Raji (cell line): ENCODE results near the gene C20orf141.

Experiments
- POLR2A ChIP-seq: IDR thresholded peaks from 2 replicates; pipeline ENCODE4 v1.6.1; 2011; ENCODE audit warnings: low read depth, low read length, control low read depth; ENCODE audit not compliant: insufficient read depth

Gene C20orf141, protein sequence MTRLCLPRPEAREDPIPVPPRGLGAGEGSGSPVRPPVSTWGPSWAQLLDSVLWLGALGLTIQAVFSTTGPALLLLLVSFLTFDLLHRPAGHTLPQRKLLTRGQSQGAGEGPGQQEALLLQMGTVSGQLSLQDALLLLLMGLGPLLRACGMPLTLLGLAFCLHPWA

DNA sequence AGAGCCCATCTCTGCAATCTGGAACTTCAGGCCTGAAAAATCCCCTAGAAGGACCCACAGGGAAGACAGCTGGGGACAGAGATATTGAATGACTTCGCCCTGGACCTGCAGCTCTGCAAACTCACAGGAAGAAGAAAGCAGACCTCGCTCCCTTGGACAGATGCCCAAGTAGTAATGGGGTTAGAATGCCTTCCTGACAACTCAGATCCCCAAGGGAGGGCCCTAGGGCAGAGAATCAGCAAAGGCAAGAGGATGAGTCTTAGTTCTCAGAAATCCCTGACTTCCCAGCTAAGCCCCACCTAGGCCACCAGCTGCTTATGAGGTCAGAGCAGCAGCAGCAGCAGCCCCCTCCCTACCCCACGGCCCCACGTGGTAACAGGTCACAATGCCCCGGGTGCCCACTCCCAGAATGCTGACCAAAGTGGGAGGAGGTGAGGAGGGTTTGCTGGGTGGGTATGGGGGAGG, at the start of gene C20orf141:
Gene C20orf141, plus strand, starts transcription at position 401 of the 465 bp plus-strand sequence. CDS start 198 bp downstream, outside the sequence.
- no peak for TF ChIP-seq POLR2A

DNA sequence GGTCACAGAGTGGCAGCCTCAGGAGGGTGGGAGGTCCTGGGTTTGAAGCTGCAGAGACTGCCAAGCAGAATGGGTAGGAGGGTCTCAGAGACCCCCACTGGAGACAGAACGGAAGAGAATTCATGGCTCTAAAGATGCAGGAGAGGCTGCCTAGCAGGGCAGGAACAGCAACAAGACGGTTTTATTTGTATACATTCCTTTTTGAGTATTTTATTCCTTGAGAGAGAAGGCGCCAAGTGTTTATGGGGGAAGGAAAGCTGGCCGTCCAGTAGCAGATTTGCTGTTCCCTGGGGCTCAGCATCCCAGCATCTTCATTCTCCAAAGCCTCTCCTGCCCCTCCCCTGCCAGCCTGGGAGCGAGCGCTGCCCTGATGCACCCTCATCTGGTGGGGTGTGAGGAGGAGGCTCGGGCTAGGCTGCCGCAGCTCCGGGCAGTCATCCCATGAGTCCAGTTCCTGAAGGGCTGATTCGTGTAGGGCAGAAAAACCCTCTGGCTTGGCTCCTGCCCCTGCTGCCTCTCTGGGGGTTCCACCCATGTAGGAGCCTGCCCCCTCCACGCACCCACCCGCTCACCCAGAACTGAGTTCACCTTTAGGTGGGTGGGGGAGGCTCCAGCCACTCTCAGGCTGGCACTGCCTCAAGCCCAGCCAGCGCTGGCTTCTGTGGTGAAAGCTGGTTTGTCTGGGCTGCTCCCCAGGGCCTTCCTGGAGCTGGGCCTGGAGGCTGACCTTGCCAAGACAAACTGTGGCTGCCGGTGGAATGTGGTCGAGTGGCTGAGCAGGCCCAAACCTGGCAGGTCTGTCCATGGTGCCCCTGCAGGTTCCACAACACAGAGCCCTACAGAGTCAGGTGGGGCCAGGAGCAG, 46.8 kb upstream of the C20orf141 start:
- no peak for TF ChIP-seq POLR2A

DNA sequence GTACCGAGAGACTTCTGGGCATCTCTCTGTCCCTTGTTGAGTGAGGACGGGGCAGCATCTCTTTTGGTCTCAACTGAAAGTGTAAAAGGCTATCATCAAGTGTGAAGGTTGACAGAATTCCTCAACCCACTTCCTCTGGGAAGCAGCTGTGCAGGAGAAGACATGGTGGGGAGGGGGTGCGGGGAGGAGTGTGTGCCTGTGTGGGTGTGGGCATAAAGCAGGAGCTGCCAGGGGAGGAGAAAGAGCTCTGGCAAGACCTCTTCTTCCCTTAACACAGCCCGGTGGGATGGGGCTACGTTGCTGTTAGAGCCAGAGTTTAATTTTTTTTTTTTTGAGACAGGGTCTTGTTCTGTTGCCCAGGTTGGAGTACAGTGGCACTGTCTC, 46.2 kb upstream of the C20orf141 start:
- no peak for TF ChIP-seq POLR2A

DNA sequence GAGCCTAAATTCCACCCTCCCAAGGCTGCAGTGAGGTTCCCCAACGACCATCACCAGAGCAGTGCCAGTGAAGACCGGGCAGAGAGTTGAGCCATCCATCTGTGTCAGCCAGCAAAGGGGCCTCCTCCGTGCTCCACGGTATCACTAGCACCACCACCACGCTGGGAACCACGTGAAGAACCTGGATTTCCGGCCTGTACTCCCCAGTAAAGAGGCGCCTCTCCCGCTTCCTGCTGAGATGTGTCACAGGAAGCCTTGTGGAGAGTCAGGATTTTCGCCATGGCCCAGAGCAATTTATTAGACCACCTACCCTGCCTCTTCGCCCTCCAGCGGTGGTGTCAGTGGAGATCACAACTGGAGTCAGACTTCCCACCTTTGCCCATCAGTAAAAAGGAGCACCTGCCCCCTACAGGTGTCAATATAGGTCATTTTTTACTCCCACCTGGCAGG, 43.1 kb upstream of the C20orf141 start:
- TF ChIP-seq POLR2A, result no peak

DNA sequence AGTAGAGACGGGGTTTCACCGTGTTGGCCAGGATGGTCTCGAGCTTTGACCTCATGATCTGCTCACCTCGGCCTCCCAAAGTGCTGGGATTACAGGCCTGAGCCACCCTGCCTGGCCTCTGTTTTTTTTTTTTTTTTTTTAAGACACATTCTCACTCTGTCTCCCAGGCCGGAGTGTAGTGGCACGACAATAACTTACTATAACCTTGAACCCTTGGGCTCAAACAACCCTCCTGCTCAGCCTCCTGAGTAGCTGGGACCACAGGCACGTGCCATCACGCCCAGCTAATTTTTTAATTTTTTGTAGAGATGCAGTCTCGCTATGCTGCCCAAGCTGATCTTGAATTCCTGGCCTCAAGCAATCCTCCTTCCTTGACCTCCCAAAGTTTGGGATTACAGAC, 41.0 kb upstream of the C20orf141 start:
- no peak for TF ChIP-seq POLR2A

DNA sequence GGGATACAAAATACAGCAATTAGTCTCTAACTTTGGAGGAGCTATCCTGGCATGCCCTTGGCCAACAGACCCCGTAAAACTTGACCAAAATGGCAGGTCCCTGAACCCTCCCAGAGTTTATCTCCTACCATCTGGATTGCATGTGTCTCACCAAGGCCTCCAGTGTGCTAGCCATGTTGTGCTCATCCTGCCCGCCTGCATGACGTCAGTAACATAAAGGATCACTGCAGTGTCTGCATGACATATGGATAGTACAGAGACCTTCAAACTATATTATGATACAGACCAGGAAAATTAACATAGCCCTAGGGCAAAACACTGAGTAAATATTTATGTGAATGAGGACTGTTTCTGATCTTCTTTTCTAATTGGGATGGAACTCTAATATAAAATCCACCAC, 39.6 kb upstream of the C20orf141 start:
- TF ChIP-seq POLR2A, result no peak

DNA sequence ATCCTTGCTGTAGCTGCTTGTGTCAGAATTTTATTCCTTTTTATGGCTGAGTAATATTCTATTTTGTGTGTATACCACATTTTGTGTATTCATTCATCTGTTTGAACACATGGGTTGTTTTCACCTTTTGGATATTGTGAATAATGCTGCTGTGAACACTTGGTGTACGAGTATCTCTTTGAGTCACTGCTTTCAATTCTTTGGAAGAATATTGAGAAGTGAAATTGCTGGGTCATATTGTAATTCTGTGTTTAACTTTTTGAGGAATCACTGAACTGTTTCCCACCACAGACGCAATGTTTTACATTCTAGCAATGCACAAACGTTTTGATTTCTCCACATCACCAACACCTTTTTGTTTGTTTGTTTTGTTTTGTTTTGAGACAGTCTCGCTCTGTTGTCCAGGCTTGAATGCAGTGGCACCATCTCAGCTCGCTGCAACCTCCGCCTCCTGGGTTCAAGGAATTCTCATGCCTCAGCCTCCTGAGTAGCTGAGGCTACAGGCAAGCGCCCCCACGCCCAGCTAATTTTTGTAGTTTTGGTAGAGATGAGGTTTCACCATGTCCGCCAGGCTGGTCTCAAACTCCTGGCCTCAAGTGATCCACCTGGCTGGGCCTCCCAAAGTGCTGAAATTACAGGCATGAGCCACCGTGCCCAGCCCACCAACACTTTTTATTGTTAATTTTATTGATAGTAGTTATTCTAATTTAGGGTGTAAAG, 36.0 kb upstream of the C20orf141 start:
- TF ChIP-seq POLR2A, result no peak

DNA sequence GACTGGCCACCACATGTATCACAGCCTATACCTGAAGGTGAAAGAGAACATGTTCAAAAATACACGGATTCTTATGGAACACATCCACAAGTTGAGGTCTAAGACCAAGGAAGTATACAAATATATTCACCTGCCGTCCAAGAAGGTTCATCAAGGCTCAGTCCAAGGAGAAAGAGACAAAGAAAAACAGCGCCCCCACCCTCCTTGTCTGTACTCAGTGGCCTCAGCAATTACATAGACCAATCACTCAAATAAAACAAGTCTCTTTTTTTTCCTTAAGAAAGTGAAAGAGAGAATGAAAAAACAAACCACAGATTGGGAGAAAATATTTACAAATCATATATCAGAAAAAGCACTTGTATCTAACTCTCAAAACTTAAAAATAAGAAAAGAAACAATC, 33.8 kb upstream of the C20orf141 start:
- no peak for TF ChIP-seq POLR2A

DNA sequence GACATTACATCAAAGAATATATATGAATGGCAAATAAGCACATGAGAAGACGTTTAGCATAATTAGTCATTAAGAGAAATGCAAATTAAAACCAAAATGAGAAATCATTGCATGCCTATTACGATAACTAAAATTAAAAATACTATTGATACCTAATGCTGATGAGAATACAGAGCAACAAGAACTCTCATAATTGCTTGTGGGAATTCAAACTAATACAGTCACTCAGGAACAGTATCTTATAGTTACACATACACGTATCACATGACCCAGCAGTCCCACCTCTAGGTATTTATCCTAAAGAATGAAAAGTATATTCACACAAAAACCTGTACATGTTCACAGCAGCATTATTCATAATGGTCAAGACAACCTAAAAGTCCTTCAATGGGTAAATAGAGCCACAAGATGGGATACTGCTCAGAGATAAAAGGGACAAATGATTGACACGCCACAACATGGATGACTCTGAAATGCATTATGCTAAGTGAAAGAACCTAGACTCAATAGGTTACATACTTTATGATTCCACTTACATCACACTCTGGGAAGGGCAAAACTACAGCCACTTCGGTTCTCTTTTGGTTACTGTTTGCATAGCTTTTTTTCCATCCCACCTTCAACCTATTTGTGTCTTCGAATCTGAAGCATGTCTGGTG, 30.8 kb upstream of the C20orf141 start:
- no peak for TF ChIP-seq POLR2A

DNA sequence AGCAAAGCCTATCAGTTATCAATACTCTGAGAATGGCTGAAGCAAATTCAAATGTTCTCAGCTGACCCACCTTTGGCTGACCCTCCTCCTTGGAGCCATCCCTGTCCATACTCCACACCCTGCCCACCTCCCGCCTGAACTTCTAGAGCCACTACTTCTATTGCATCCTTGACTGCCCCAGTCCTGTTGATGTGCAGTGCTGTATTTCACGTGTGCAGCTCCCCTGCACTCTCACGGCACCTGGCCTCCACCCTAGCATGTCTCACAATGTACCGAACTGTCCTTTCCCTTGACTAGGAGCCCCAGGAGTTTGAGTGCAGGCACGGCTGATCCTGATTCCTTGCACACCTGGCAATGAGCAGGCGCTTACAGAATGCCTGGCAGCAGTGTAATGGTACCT, 21.3 kb upstream of the C20orf141 start:
- no peak for TF ChIP-seq POLR2A

DNA sequence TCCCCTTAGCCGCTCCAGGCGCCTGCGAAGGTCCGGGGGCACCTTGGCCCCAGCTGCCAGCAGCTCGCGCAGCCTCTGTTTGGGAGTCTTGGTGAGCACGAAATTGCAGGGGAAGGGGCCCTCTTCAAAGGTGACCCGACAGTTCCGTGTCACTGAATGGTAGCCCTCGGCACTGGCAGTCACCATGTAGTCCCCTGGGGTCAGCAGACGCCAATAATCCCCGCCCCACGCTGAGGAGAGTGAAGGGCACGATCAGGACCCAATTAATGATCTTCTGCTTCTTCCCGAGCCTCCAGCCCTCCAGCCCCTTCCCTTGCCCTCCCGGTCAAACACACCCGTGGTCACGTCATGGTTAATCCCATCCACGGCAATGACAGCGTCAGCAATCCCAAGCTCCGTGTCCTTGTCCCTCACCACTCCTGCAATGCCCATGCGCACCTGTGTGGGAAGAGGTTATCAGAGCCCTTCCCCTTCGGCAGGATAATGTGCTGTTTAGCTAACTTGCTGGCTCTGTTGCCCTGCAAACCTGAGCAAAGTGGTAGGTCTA, 20.5 kb upstream of the C20orf141 start:
- TF ChIP-seq POLR2A, result no peak

DNA sequence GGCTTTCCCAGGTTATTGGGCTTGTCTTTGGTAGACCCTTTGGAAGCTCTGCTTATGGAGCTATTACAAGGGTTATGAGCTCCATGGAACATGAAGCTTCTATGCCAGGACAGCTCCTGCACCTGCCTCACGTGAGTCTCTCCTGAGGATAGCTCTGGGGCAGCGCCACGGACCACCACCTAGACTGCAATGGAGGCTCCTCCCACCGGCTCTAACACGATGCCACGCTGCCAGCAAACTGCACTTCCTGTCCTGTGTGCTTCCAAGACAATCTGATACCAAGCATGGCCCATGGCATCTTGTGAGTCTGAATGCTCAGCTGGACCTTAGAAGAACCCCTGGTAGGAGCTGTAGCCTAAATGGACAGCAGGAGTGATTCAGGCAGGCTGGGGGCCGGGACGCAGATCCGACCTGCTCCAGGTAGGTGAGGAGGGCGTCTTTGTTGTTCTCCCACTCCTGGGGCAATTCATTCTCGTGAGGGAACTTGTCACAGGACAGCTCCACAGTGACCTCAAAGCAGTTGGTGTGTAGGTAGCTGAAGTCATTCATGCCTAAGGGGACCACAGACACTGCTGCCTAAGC, 19.8 kb upstream of the C20orf141 start:
- no peak for TF ChIP-seq POLR2A

DNA sequence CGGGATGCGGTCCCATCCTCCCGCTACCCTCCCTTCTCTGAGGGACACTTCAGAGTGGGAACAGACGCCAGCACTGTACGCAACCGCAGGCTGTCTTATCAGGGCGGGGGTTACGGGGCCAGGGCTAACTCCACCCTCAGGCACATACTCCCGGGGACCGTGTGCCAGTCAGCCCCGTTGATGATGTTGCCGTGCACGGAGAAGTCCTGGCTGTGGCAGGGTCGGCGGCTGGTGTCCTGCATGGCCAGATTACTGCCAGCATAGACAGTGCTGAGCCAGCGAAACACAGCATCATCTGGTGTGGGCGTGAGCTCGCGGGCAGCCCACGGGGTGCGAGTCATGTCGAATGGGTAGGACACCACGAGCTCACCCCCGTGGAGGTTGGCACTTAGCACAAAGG, 19.3 kb upstream of the C20orf141 start:
- no peak for TF ChIP-seq POLR2A

DNA sequence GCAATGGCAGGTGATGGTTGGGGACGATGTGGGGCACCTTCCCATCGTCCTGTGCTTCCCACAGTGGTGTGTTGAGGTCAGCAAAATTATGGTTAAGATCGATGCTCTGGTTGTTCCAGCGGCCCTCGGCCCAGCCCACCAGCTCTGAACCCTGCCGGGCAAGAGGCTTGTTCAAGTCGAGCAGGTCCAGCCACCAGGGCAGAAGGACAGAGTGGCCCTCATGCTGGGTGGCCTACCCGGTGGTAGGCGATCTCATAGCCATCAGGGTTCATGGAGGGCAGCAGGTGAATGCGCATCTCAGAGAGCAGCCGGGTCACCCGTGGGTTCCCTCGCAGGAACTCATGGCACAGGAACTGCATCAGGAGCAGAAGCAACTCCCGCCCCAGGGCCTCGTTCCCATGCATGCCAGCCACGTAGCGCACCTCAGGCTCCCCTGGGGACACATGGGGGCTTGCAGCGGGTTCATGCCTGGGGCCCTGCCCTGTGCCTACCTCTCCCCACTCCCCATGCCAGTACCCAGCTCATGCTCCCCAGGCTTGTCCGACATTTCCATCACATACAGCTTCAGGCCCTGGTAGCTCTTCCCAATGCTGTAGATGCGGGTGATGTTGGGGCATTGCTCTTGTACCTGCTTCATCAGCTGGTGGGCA, 18.7 kb upstream of the C20orf141 start:
- no peak for TF ChIP-seq POLR2A
